HepG2 (cell line): ENCODE data around the gene TTC6. TPM values are rescaled to one million over a fixed set of nuclear protein-coding genes. Genes with fewer than 3 reads are reported as not detected.
A peak's percentile ranks its signal among the peaks of the same experiment; 100 is the strongest.

Experiments used
- AGO1 ChIP-seq: fragments of 200-400 bp; formaldehyde crosslinking; IDR thresholded peaks from 2 replicates; pipeline ENCODE4 v1.6.1; 2017; ENCODE audit warnings: mild to moderate bottlenecking, low read depth, low read length, moderate library complexity; ENCODE audit not compliant: poor library complexity, severe bottlenecking
- ATF2 ChIP-seq: sonication (generic); formaldehyde crosslinking; IDR thresholded peaks from 2 replicates; pipeline ENCODE4 v1.4.0; 2020; ENCODE audit warnings: missing genetic modification reagents
- BCL3 ChIP-seq: sonication (generic); formaldehyde crosslinking; IDR thresholded peaks from 2 replicates; pipeline ENCODE4 v1.5.1; 2020; ENCODE audit warnings: mild to moderate bottlenecking, missing genetic modification reagents, moderate library complexity
- FOSL1 ChIP-seq: sonication (generic); formaldehyde crosslinking; IDR thresholded peaks from 2 replicates; pipeline ENCODE4 v1.9.0; 2021; ENCODE audit warnings: missing genetic modification reagents, borderline replicate concordance
- JARID2 ChIP-seq: sonication (generic); formaldehyde crosslinking; IDR thresholded peaks from 2 replicates; pipeline ENCODE4 v1.8.1; 2023; ENCODE audit warnings: missing genetic modification reagents, inconsistent platforms; ENCODE audit not compliant: insufficient replicate concordance
- POLR2AphosphoS5 ChIP-seq: IDR thresholded peaks from 2 replicates; pipeline ENCODE4 v1.6.1; 2012; ENCODE audit warnings: low read depth, low read length
- RFXANK ChIP-seq: IDR thresholded peaks from 2 replicates; pipeline ENCODE4 v1.6.1; 2016
- SMARCE1 ChIP-seq: fragments of 450-650 bp; IDR thresholded peaks from 2 replicates; pipeline ENCODE4 v1.6.1; 2017; ENCODE audit warnings: borderline replicate concordance
- SNRNP70 ChIP-seq: fragments of 200-400 bp; formaldehyde crosslinking; IDR thresholded peaks from 2 replicates; pipeline ENCODE4 v1.6.1; 2017; ENCODE audit warnings: mild to moderate bottlenecking, low read depth, low read length, moderate library complexity
- TBL1XR1 ChIP-seq: fragments of 150-350 bp; IDR thresholded peaks from 2 replicates; pipeline ENCODE4 v1.6.1; 2014; ENCODE audit warnings: borderline replicate concordance, low read length; ENCODE audit not compliant: partially characterized antibody
- ZBTB46 ChIP-seq: sonication (generic); formaldehyde crosslinking; IDR thresholded peaks from 2 replicates; pipeline ENCODE4 v1.4.0; 2020; ENCODE audit warnings: mild to moderate bottlenecking, missing genetic modification reagents, borderline replicate concordance
- ZNF407 ChIP-seq: sonication (generic); formaldehyde crosslinking; IDR thresholded peaks from one replicate; pipeline ENCODE4 v1.5.1; 2020; ENCODE audit warnings: mild to moderate bottlenecking, missing genetic modification reagents; ENCODE audit errors: not compliant biosample characterization
- ZNF546 ChIP-seq: sonication (generic); formaldehyde crosslinking; conservative IDR thresholded peaks from 2 replicates; pipeline ENCODE4 v1.8.1; 2023; ENCODE audit warnings: mild to moderate bottlenecking, missing genetic modification reagents
- ZNF615 ChIP-seq: sonication (generic); formaldehyde crosslinking; IDR thresholded peaks from 2 replicates; pipeline ENCODE4 v1.5.0; 2020; ENCODE audit warnings: mild to moderate bottlenecking, missing genetic modification reagents, borderline replicate concordance
- ZNF7 ChIP-seq: IDR thresholded peaks from 2 replicates; pipeline ENCODE4 v1.6.1; 2016; ENCODE audit warnings: missing biosample characterization, missing genetic modification reagents
- ZNF713 ChIP-seq: sonication (generic); formaldehyde crosslinking; IDR thresholded peaks from 2 replicates; pipeline ENCODE4 v1.4.0; 2020; ENCODE audit warnings: mild to moderate bottlenecking, missing genetic modification reagents
- polyA plus RNA-seq, 8 experiments: library from polyadenylated mRNA; depleted of rRNA in 3 of 8; stranded (reverse) in 7 of 8; unstranded in 1 of 8; fragments of >200 nt; fragmentation: Illumina TruSeq in 4 of 8; extraction: Trizol in 4 of 8; gene quantifications; 2 replicates each; pipeline versions ENCODE4 v1.2.1 to v1.2.3, GENCODE V29; 2011 to 2016; ENCODE audit warnings: low read depth in 4 of 8, missing spikeins in 1 of 8, mixed read lengths in 1 of 8; ENCODE audit not compliant: insufficient read depth in 1 of 8
- total RNA-seq, 5 experiments: library from RNA; depleted of rRNA; stranded (reverse); fragments of >200 nt; fragmentation: Illumina TruSeq; extraction: Trizol; gene quantifications; 2 replicates each; pipeline ENCODE4 v1.2.3, GENCODE V29; 2016; ENCODE audit warnings: low read depth in 1 of 5

Gene TTC6
- total and polyA plus RNA-seq, 2 of the 13 experiments (the other 11 are each of a cell fraction or from before 2014, with no cell fraction given), result 9.3 to 27.4 TPM

- TF ChIP-seq ZNF546, result no peak
- no peak for TF ChIP-seq ZNF407
- TF ChIP-seq ZNF713 (CRISPR knock-in tag), result no peak
- TF ChIP-seq ATF2 (CRISPR knock-in tag), result peak; percentile 96
- no peak for TF ChIP-seq ZNF7
- TF ChIP-seq SMARCE1, result no peak
- peak; percentile 74 for TF ChIP-seq FOSL1 (CRISPR knock-in tag)
- peak; percentile 76; the same call in 1 of the 2 replicates for TF ChIP-seq BCL3 (CRISPR knock-in tag)
- TF ChIP-seq ZBTB46, result peak; percentile 99; the same call in 1 of the 2 replicates
- TF ChIP-seq JARID2, result peak; percentile 65
- TF ChIP-seq TBL1XR1, result peak; percentile 74
- TF ChIP-seq POLR2AphosphoS5, result no peak
- peak; percentile 98 for TF ChIP-seq ZNF615
- TF ChIP-seq AGO1, result no peak
- TF ChIP-seq SNRNP70, result no peak
- TF ChIP-seq RFXANK (CRISPR knock-in tag), result peak; percentile 81; the same call in 1 of the 2 replicates
Measured at GRCh38 chr14:37546621-37547447, 48.6 kb upstream of the TTC6 start (continued).
